ENCODE results near the gene CTNNBL1.

DNA sequence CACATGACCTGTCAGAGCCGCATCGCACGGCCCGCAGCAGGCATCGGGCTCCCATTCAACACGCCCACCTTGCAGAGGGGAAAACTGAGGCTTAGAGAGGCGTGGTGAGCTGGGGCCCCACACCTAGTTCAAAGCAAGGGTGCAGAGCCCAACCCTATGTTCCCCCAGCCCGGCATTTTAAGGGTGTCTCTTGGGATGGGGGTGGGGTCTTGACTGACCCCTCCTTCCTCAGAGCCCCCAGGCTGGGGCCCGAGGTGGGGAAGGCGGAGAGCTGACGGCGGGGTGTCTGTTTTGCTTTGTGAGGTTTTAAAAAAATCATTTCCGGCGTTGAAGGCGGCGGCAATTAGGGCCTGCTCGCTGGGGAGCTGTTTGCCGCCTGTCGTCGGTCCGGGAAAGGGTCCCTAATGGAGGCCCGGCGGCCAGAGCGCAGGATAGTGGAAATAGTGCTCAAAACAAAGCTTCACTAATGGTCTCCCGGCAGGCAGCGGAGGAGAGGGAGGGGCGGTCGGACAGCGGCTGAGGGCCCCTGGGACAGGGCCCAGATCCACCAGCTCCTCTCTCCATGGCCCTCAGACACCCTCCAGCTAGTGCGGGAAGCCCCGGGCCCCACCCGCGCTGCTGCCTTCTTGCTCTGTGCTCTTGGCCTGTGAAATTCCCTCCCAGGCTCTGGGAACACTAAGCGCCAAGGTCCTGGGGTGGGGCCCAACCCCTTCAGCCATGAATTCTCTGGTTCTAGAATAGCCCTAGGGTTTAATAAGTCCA, 221.0 kb downstream of the CTNNBL1 start:
- TF ChIP-seq, protein P1, sequence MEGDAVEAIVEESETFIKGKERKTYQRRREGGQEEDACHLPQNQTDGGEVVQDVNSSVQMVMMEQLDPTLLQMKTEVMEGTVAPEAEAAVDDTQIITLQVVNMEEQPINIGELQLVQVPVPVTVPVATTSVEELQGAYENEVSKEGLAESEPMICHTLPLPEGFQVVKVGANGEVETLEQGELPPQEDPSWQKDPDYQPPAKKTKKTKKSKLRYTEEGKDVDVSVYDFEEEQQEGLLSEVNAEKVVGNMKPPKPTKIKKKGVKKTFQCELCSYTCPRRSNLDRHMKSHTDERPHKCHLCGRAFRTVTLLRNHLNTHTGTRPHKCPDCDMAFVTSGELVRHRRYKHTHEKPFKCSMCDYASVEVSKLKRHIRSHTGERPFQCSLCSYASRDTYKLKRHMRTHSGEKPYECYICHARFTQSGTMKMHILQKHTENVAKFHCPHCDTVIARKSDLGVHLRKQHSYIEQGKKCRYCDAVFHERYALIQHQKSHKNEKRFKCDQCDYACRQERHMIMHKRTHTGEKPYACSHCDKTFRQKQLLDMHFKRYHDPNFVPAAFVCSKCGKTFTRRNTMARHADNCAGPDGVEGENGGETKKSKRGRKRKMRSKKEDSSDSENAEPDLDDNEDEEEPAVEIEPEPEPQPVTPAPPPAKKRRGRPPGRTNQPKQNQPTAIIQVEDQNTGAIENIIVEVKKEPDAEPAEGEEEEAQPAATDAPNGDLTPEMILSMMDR (IDR thresholded peaks at IDR 0.05): no peak
- TF ChIP-seq POLR2A (IDR thresholded peaks at IDR 0.05): no peak

Data from heart left ventricle (tissue), 13 donors.